Measurements from ENCODE around the gene INF2. TPM values are rescaled to one million over a fixed set of nuclear protein-coding genes. Genes with fewer than 3 reads are reported as not detected.

Gene INF2
- total and polyA plus RNA-seq, 5 experiments from 2014 or later = 1.8 to 121 (median 7.6) TPM

DNA sequence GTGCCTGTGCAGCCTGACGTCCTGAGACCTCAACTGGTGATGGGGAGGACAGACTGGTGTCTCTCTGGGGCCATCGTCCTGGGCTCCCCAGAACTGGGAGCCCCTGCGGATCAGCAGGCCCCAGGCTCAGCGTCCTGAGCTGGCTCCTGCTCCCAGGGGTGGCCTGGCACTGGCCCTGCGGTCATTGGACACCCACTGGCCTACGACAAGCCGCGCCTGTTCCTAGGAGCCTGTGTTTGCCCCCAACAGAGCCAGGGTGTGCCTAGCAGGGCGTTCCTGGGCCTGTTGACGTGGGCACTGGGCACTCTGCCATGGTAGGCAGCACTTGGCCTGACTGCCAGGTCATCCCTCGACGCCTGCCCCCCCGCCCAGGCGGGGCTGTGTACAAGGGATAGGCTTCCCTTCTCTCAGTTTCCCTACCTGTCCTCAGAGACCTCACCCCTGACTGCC, 43.0 kb downstream of the INF2 start:
- Mint-ChIP-seq H3K9me3 (no peaks in the 10 kb centered on the region), H3K4me1 (peaks cover 0 to 3% (median under 1%) of the 10 kb centered on the region in 4 donors), H3K27ac (no peak overlapping the region), H3K4me3 (no peak overlapping the region), H3K27me3 (no peaks in the 10 kb centered on the region), H3K36me3 (no peaks in the 10 kb centered on the region)
- ATAC-seq (no peak), DNase-seq (no peak)
- POLR2A ChIA-PET = no interaction called here

DNA sequence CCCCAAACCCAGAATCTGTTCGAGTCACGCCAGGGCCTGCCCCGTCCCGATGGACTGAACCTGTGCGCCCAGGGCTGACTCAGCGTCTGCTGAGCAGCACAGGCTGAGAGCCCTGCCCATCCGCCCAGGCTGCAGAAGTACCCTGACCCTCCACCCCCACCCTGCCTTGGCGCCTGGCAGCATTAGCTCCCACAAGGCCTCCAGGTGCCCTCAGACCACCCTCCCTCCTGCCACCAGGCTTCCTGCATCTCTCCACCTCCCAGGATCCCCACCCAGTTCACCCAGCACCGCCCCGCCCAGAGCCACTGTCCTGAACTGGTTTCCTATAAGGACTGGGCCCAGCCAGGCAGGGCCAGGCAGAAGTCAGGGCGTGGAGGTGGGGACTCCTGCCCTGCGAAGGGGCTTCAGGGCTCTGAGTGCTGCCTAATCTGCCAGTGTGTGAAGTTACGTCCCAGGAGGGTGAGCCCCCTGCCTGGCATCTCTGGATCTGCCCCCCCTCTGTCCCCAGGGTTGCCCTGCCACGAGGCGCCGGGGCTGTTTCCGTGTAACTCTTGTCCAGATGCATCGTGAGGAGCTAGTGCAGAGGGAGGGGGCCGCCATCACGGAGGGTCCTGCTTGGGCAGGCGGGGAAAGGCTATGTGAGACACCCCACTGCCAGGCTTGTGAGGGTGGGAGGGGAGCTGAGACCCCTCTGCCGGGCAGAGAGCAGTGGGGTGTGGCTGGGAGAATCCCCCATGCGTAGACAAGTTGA, 43.7 kb downstream of the INF2 start:
- H3K27me3 Mint-ChIP-seq = no peaks in the 10 kb centered on the region
- no peak overlapping the region for H3K4me3 Mint-ChIP-seq
- POLR2A ChIA-PET = no interaction called here
- no peaks in the 10 kb centered on the region for H3K36me3 Mint-ChIP-seq
- H3K4me1 Mint-ChIP-seq = peaks cover 0 to 2% (median 0%) of the 10 kb centered on the region in 4 donors
- no peak for DNase-seq
- no peak for ATAC-seq
- H3K27ac Mint-ChIP-seq = no peak overlapping the region
- H3K9me3 Mint-ChIP-seq = no peaks in the 10 kb centered on the region

DNA sequence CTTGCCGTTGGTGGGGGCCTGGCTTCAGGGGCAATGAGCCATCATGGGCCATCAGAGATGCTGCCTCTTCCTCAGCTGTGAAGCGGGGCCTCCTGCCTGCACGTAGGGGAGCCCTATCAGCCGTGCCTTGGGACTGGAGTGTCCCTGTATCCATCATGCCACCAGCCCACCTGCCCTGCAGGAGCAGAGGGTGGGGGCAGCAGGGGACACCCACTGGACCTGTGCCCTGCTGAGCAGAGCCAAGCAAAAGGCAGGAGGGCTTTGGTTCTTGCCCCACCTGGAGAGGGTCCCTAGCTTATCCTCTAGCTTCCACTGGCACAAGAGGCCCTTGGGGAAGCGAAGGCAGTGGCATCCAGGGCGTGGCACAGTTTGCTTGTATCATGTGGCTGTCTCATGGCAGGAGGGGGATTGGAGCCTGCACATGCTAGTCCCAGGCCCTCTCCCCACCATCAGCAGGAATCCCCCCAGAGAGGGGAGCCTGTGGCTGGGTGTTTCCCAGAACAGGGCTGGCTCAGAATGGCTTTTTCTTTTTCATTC, 44.7 kb downstream of the INF2 start:
- Mint-ChIP-seq H3K4me1 (peaks cover 0 to 2% (median 0%) of the 10 kb centered on the region in 4 donors), H3K27ac (peak overlapping the region in 1 of 10 donors; percentile 31), H3K9me3 (no peaks in the 10 kb centered on the region), H3K36me3 (no peaks in the 10 kb centered on the region), H3K4me3 (no peak overlapping the region), H3K27me3 (no peaks in the 10 kb centered on the region)
- ATAC-seq = no peak
- no peak for DNase-seq
- POLR2A ChIA-PET = no interaction called here

DNA sequence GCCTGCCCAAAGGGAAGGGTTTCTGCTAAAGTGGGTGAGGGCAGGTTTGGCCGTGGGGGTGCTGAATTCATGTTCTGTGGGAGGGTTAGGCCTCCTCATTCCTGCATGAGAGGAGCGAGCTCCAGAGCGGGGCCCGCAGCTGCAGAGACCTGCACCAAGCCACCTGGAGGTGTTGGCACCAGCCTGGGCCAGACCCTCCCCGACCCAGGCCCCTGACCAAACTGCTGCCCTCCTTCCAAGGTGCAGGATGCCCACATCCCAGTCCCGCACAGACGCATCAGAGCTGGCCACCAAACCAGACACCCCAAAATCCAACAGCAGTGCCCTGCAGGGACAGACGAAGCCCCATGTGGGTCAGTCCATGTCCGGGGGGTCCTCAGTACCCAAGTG, 45.2 kb downstream of the INF2 start:
- no peak overlapping the region for H3K27ac Mint-ChIP-seq
- H3K36me3 Mint-ChIP-seq = no peaks in the 10 kb centered on the region
- POLR2A ChIA-PET = no interaction called here
- ATAC-seq (no peak), DNase-seq (no peak)
- no peak overlapping the region for H3K4me3 Mint-ChIP-seq
- peaks cover 0 to 2% (median 0%) of the 10 kb centered on the region in 4 donors for H3K4me1 Mint-ChIP-seq
- H3K9me3 Mint-ChIP-seq = no peaks in the 10 kb centered on the region
- no peaks in the 10 kb centered on the region for H3K27me3 Mint-ChIP-seq

DNA sequence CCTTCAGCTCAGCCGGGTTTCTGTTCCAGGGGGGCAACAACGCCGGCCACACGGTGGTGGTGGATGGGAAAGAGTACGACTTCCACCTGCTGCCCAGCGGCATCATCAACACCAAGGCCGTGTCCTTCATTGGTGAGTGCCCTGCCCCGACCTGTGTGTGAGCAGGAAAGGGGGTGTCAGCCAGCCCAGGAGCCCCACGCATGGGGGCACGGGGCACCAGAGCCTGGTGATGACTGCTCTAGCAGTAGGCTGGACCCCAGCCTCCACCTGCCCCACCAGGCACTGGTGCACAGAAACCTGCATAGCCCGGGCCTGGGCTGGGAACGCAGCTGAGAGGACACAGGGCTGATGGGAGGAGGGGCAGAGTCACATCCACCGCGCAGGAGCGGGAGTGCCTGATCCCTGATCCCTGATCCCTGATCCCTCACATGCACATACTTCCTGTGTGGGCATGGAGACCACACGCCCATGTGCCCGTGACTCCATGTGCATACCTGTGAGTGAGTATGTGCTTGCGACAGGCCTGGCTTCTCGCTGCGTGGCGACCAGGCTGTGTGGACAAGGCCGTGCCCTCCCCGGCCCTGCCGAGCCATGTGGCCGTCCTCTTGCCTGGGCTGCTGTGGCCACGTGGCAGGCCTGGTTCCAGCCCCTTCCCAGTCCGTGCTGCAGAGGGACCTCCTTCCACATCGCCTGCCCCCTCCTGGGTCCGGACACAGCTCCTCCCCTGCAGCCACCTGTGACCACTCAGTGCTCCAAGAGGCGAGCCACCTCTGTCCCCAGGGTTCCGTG, 45.8 kb downstream of the INF2 start:
- POLR2A ChIA-PET = interaction anchor here (0.6 kb wide), 1 partner anchor 23 kb away, joined by 7 read pairs; no protein-coding TSS in a partner anchor
- Mint-ChIP-seq H3K4me1 (peaks cover 0 to 2% (median 0%) of the 10 kb centered on the region in 4 donors), H3K27me3 (no peaks in the 10 kb centered on the region), H3K36me3 (no peaks in the 10 kb centered on the region), H3K4me3 (no peak overlapping the region), H3K27ac (peak overlapping the region in 1 of 10 donors; percentile 75), H3K9me3 (no peaks in the 10 kb centered on the region)
- ATAC-seq (no peak), DNase-seq (no peak)

DNA sequence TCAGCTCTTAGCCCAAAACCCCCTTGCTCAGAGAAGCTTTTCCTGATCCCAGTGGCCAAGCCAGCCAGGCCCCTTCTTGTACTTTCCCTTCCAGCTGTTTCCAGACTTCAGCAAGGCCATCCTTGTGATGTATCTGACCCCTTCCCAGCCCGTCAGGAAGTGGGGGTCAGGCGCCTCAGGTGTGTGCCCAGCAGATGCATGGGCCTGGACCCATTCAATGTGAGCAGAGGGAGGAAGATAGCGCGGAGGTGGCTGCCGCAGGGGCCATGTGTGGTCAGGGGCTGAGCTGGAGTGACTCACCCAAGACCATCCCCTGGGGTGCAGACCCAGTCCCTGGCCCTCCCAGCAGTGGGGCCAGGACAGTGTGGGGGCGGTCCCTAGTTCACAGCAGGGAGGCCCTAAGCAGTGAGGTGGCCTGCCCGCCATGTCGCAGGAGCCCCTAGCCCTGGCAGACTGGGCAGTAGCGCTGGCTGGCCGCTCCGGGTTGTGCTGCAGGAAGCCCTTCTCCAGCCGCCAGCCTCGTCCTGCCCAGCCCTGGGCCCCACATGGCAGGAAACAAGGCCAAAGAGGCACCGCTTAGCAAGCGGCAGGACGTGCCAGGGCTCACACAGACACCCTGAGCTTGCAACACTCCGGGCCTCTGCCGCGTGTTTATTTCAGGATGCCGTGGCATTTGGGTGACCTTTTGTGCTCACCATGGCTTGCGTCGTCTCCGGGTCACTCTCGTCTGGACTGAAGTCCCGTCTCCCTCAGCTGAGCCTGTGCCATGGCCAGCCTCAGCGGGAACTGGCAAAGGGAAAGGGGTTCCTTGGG, 46.6 kb downstream of the INF2 start:
- H3K36me3 Mint-ChIP-seq = no peaks in the 10 kb centered on the region
- no peaks in the 10 kb centered on the region for H3K9me3 Mint-ChIP-seq
- H3K4me1 Mint-ChIP-seq = peaks cover 0 to 2% (median 0%) of the 10 kb centered on the region in 4 donors
- no peak overlapping the region for H3K4me3 Mint-ChIP-seq
- ATAC-seq = no peak
- no peaks in the 10 kb centered on the region for H3K27me3 Mint-ChIP-seq
- POLR2A ChIA-PET = interaction anchor here (0.6 kb wide), 1 partner anchor 23 kb away, joined by 7 read pairs; no protein-coding TSS in a partner anchor
- DNase-seq = no peak
- H3K27ac Mint-ChIP-seq = peak overlapping the region in 1 of 10 donors; percentile 75

DNA sequence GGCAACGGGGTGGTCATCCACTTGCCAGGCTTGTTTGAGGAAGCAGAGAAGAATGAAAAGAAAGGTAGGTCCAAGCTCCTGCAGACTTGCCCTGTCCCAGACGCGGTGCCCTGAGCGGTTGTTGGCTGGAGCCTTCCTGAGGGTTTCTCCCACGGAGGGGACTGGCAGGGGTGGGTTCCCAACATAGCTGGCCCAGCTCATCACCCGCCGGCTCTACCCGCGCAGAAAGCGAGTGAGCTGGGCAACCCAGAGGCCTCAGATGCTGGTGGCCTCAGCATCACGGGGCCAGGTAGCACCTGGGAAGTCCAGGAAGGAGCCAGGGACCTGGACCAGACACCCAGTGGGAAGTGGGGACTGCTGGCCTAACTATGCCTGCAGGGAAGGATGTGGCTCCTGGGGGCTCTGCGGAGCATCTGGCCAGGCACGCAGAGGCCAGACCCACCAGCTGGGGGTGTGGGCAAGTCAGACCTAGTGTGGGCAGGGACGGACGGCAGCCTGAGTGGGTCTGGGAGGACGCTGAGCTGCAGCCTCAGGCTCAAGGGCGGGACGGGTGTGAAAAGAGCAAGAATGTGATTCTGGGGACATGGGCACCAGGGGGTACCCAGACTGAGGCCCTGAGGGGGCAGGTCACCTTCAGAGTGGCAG, 49.1 kb downstream of the INF2 start:
- ATAC-seq (no peak), DNase-seq (no peak)
- POLR2A ChIA-PET = no interaction called here
- Mint-ChIP-seq H3K4me3 (no peak overlapping the region), H3K9me3 (no peaks in the 10 kb centered on the region), H3K27ac (peak overlapping the region in 1 of 10 donors; percentile 18), H3K27me3 (no peaks in the 10 kb centered on the region), H3K36me3 (no peaks in the 10 kb centered on the region), H3K4me1 (peaks cover 0 to 2% (median 0%) of the 10 kb centered on the region in 4 donors)

DNA sequence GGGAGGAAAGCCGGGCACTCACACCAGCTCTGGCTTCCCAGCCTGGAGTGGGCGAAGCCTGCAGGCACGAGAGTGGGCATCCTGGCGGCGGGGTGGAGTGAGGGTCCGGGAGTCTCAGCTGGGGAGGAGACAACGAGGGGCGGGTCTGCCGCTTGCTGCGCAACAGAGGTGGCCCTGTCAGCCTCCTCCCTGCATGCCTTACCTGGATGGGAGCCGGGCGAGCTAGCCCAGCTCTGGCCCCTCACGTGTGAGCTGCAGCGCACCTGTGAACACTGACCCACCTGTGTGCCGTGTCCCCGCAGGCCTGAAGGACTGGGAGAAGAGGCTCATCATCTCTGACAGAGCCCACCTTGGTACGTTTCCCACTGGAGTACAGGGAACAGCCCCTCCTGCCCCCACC, 49.6 kb downstream of the INF2 start:
- Mint-ChIP-seq H3K36me3 (no peaks in the 10 kb centered on the region), H3K4me3 (no peak overlapping the region), H3K27ac (no peak overlapping the region), H3K9me3 (no peaks in the 10 kb centered on the region), H3K4me1 (peaks cover 0 to 2% (median 0%) of the 10 kb centered on the region in 4 donors), H3K27me3 (no peaks in the 10 kb centered on the region)
- no peak for DNase-seq
- POLR2A ChIA-PET = no interaction called here
- no peak for ATAC-seq

DNA sequence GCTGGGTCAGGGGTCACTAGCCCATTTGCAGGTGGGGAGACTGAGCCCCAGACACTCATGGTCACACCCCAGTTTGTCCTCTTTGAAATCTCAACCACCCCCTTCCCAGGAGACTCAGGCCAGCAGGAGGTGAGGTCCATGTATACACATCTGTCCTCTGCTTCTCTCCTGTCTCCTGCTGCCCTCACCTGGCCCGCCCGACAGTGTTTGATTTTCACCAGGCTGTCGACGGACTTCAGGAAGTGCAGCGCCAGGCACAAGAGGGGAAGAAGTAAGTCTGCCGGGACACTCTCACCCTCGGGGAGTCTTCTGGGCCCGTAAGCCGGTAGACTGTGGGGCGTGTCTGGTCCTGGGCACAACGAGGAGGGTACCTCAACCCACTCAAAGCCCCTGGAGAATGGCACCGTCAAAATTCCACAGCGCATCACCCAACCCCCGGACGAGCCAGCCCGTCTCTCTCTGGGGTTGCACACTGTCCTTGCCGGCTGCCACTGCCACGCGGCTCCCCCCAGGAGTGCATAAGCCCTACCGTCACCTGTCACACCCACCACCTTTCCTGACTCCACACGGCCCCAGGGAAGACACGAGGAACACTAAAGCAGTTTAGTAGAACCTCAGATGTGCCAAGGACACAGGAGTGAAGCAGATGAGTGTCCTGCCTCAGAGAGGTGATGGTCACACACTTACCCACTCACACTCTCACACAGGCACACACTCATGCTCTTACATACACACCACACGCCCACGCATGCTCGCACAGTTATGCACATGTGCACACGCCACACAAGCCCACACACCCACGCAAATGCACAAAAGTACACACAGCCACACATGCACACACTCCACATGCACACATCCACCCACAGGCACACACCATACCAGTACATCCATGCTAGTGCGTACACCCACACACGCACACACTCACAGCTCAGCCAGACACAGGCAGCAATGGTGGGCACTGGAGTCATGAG, 50.4 kb downstream of the INF2 start:
- Mint-ChIP-seq H3K4me3 (no peak overlapping the region), H3K4me1 (peaks cover 0 to 2% (median 0%) of the 10 kb centered on the region in 4 donors), H3K27me3 (no peaks in the 10 kb centered on the region), H3K27ac (no peak overlapping the region), H3K9me3 (no peaks in the 10 kb centered on the region), H3K36me3 (no peaks in the 10 kb centered on the region)
- DNase-seq (peak in 1 of 10 donors; percentile 11), ATAC-seq (no peak)
- POLR2A ChIA-PET = no interaction called here

DNA sequence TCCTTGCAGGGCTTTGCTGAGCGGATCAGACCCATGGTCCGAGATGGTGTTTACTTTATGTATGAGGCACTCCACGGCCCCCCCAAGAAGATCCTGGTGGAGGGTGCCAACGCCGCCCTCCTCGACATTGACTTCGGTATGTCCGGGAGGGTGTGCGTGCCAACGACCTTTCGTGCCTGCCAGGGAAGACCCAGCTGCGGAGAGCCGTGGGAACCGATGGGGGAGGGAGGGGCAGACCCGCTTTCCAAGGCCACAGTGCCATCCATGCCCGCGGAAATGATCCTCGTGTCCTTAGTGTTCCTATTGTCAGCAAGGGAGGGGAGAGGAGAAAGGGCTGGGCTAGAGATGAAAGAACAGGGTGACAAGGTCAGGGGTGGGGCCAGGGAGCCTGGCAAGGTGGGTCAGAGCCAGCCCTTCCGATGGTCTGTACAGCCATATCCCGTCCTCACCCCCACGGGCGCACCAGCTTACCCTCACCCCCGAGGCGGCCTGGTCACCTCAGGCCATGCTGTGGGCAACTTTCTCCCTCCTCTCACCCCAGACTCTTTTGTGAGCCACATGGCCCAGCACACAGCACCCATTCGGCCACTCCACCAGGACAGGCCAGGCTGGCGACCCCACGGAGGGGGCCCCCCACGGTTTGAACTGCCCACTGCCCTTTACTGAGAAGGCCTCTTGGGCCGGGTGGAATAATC, 51.8 kb downstream of the INF2 start:
- Mint-ChIP-seq H3K36me3 (no peaks in the 10 kb centered on the region), H3K4me3 (no peak overlapping the region), H3K9me3 (no peaks in the 10 kb centered on the region), H3K27me3 (no peaks in the 10 kb centered on the region), H3K4me1 (peaks cover 0 to 4% (median under 1%) of the 10 kb centered on the region in 4 donors), H3K27ac (peak overlapping the region in 1 of 10 donors; percentile 40)
- DNase-seq (peak in 1 of 10 donors; percentile 50), ATAC-seq (no peak)
- POLR2A ChIA-PET = no interaction called here

DNA sequence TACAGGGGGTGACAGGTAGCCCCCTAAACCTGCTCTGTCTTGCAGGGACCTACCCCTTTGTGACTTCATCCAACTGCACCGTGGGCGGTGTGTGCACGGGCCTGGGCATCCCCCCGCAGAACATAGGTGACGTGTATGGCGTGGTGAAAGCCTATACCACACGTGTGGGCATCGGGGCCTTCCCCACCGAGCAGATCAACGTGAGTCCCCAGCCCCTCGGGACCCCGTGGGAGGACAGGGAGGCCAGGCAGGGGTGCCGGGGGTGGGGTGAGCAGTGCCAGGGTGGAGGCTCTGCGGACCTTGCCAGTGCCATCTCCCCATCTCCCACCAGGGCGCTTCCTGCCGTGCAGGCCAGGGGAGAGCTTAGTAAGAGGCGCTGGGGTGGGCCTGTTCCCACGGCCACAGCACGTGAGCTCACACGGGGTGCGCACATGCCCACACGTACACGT, 52.4 kb downstream of the INF2 start:
- H3K4me1 Mint-ChIP-seq = peaks cover 0 to 4% (median 0%) of the 10 kb centered on the region in 4 donors
- no peak overlapping the region for H3K27ac Mint-ChIP-seq
- H3K4me3 Mint-ChIP-seq = no peak overlapping the region
- H3K27me3 Mint-ChIP-seq = no peaks in the 10 kb centered on the region
- POLR2A ChIA-PET = no interaction called here
- DNase-seq (peak in 1 of 10 donors; percentile 50), ATAC-seq (no peak)
- no peaks in the 10 kb centered on the region for H3K9me3 Mint-ChIP-seq
- no peaks in the 10 kb centered on the region for H3K36me3 Mint-ChIP-seq
